GM18520 (cell line): Measurements from ENCODE around the gene GJD3.
"Not testable (repeated sequence)": the region's sequence is repeated elsewhere in the genome, so short reads cannot be mapped to it uniquely, and the experiment has no call there.

Source experiments
- ATAC-seq: cut with Tn5 transposase; IDR thresholded peaks from one replicate; pipeline ENCODE4 v1.9.1; 2021; ENCODE audit not compliant: unreplicated experiment

The GJD3 gene, protein sequence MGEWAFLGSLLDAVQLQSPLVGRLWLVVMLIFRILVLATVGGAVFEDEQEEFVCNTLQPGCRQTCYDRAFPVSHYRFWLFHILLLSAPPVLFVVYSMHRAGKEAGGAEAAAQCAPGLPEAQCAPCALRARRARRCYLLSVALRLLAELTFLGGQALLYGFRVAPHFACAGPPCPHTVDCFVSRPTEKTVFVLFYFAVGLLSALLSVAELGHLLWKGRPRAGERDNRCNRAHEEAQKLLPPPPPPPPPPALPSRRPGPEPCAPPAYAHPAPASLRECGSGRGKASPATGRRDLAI

DNA sequence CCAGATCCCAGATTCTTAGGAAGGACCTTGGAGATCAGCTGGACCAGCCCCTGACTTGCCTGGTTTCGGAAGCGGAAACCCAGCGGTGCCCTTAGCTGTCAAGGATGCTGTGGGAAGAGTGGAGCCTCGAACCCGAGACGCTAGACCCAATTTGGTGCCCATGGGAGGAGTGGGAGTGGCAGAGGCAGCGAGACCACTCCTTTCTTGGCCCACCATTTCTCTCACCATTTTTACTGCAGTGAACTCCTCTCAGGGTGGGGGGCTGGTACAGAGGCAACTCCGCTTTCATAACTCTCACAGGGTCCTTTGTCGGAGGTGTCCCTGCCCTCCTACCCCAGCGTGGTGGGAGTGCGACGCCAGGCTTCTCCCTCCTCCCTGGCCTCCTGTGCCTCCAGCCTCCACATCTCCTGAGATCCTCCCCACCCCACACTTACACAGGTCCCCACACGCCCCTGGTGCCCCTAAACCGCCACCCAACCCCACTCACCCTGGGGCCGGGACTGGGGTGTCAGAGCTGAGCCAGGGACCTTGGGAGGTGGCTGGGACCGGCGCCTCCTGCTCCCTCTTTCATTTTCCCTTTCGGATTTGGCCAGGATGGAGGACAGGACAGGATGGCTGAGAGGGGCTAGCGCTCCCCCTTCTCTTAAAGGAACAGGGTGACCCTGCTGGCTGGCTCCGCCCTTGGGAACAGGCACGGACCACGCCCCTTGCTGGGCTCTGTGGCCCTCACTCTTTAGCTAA, at the start of gene GJD3:
TSS of gene GJD3 (minus strand) at position 617 of the 741 bp plus-strand sequence. CDS start 922 bp downstream, outside the sequence.
- no peak for ATAC-seq

GRCh38 chr17:40414312-40414711, 49.8 kb upstream of the GJD3 start:
- not testable (repeated sequence) for ATAC-seq

DNA sequence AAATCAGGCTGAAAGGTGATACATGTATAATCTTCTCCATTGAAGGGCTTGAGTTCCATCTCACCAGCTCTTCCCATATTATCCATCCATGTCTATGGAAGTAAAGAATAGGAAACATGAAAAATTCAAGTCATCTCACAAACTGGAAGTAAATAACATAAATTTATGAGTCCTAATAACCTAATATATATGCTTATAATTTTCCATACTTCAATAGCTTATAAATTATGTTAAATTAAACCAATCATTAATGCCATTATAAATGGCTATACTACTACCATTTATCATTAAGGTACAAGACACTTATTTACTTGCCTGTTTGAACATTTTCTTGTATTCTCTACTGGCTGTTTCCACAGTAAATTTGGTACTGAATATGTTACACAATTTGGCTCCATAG, 48.3 kb upstream of the GJD3 start:
- ATAC-seq = no peak

DNA sequence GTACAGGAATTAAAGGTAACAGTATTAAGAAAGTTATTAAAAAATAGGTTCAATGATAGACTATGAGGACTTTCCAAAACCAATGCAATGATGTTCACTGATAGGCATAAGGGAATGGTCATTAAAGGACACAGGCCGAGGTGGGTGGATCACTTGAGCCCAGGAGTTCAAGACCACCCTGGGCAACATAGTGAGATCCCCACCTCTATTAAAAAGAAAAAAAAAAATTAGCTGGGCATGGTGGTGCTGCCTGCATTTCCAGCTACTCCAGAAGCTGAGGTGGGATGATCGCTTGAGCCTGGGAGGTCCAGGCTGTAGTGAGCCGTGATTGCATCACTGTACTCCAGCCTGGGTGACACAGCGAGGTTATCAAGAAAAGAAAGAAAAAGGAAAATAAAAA, 47.3 kb upstream of the GJD3 start:
- no peak for ATAC-seq

DNA sequence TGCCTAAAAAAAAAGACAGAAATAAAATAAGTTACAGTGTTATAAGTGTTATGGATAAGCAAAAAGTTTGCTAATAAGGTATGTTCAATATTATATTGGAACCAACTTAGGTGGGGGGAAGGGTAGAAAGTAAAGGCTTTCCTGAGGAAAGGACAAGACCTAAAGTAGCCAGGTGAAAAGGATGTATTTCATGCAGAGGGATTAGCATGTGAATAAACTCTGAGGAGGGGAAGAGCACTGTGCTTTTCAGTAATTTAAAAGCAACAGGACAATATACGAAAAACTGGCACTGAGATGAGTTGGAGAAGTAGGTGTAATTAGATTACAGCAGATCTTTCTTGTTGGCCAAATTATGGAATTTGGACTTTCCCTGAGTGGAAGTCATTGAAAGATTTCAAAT, 45.5 kb upstream of the GJD3 start:
- no peak for ATAC-seq

- not testable (repeated sequence) for ATAC-seq
Measured at GRCh38 chr17:40409540-40409939, 45.0 kb upstream of the GJD3 start.

DNA sequence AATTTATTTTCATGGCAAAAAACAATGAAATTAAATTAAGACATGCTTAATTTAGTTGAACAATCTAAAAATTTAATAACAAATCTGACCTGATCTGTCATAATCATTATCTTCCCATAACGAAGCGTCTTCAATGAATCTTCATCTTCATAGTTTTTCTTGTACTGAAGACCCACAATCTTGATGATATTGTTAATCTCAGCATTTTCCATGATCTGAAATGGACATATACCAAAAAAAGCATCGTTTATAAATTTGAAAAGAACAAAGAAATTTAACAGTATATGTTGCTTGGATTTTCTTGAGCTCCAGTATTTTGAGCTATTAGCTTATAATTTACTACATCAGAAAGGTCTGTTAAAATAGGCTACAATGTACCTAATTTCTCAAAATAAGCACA, 42.9 kb upstream of the GJD3 start:
- no peak for ATAC-seq

- ATAC-seq = no peak
Measured at GRCh38 chr17:40404003-40404402, 39.5 kb upstream of the GJD3 start.

- no peak for ATAC-seq
Measured at GRCh38 chr17:40402668-40403067, 38.1 kb upstream of the GJD3 start.

GRCh38 chr17:40399185-40399584, 34.6 kb upstream of the GJD3 start:
- ATAC-seq = no peak

- ATAC-seq = not testable (repeated sequence)
Measured at GRCh38 chr17:40386555-40386954, 22.0 kb upstream of the GJD3 start.

GRCh38 chr17:40382251-40382650, 17.7 kb upstream of the GJD3 start:
- no peak for ATAC-seq

- ATAC-seq = no peak
Measured at GRCh38 chr17:40378966-40379365, 14.4 kb upstream of the GJD3 start.

- ATAC-seq = no peak
Measured at GRCh38 chr17:40377832-40378231, 13.3 kb upstream of the GJD3 start.

DNA sequence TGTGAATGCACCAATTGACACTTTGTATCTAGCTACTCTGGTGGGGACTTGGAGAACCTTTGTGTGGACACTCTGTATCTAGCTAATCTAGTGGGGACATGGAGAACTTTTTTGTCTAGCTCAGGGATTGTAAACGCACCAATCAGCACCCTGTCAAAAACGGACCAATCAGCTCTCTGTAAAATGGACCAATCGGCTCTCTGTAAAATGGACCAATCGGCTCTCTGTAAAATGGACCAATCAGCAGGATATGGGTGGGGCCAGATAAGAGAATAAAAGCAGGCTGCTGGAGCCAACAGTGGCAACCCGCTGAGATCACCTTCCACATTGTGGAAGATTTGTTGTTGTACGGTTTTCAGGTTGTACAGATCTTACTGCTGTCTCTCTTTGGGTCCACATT, 12.0 kb upstream of the GJD3 start:
- ATAC-seq = not testable (repeated sequence)

DNA sequence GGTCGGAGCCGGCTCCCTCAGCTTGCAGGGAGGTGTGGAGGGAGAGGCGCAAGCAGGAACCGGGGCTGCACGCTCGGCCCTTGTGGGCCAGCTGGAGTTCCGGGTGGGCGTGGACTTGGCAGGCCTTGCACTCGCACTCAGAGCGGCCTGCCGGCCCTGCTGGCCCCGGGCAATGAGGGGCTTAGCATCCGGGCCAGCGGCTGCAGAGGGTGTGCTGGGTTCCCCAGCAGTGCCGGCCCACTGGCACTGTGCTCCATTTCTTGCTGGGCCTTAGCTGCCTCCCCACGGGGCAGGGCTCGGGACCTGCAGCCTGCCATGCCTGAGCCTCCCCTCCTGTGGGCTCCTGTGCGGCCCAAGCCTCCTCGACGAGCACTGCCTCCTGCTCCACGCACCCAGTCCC, 11.2 kb upstream of the GJD3 start:
- ATAC-seq = not testable (repeated sequence)

- no peak for ATAC-seq
Measured at GRCh38 chr17:40374821-40375498, 10.4 kb upstream of the GJD3 start.

DNA sequence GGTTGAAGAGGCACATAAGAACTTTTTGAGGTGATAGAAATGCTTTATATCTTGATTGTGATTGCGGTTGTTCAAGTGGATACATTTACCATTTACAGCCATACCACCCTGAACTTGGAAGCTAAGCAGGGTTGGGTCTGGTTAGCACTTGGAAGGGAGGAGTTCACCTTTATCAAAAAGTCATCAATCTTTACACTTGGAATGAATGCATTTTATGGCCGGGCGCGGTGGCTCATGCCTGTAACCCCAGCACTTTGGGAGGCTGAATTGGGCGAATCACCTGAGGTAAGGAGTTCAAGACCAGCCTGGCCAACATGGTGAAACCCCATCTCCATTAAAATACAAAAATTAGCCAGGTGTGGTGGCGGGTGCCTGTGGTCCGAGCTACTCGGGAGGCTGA, 9.5 kb upstream of the GJD3 start:
- ATAC-seq = no peak

GRCh38 chr17:40373324-40373723, 8.8 kb upstream of the GJD3 start:
- no peak for ATAC-seq

DNA sequence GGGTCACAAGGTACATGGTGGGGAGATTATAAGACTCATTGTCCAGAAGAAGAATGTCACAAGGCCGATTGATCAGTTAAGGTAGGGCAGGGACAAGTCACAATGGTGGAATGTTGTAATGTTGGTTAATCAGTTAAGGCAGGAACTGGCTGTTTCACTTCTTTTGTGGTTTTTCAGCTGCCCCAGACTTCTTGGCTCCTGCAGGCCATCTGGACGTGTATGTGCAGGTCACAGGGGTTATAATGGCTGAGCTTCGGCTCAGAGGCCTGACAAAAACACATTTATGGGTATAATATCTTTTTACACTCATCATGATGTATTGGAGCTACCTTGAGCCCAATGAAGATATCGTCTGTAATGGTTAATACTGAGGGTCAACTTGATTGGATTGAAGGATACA, 8.1 kb upstream of the GJD3 start:
- ATAC-seq = not testable (repeated sequence)

DNA sequence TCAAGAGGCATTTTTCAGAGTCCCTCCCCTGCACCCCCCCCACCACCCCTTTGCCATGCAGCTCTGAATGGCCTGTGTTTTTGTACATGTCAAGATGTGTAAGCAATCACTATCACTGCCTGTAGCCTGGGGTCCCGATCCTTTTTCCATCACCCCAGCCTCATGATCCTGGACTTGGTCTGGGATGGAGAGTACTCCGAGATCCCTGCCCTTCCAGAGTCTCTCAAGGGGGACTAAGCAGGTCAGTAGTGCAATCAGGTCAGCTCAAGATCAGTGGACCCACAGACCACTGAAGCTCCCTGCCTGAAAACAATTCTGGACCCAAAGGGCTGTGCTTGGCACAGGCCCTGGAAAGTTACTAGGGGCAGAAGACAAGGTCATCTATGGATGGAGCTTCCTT, 7.5 kb upstream of the GJD3 start:
- ATAC-seq = no peak
